ENCODE results near the gene NOL4L. TPM values are rescaled to one million over a fixed set of nuclear protein-coding genes. Genes with fewer than 3 reads are reported as not detected.

Gene NOL4L
- polyA plus RNA-seq, 4 donors = 16.0 to 97.3 (median 24.0) TPM

DNA sequence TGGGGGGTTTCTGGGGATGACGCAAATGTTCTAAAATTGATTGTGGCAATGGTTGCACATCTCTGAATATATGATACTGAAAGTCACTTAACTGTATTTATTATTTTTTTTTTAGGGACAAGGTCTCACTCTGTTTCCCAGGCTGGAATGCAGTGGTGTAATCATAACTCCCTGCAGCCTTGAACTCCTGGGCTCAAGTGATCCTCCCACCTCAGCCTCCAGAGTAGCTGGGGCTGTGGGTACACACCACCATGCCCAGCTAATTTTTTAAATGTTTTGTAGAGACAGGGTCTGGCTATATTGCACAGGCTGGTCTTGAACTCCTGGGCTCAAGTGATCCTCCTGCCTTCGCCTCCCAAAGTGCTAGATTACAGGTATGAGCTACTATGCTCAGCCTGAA, 33.4 kb downstream of the NOL4L start:
- H3K9me3 ChIP-seq (ENCODE audit: control insufficient read depth in 2 of 2, insufficient read depth in 1 of 2, low read depth in 1 of 2, low read length in 1 of 2) = peaks cover 0 to 4% of the 10 kb centered on the region in 2 donors
- H3K4me1 ChIP-seq (ENCODE audit: control insufficient read depth in 3 of 3, insufficient read depth in 2 of 3, low read depth in 1 of 3, low read length in 2 of 3) = no peaks in the 10 kb centered on the region
- DNase-seq = no peak
- FAIRE-seq = no peak
- no peak overlapping the region for H3K27ac ChIP-seq (ENCODE audit: low read depth in 1 of 3, low read length in 2 of 3)
- 88 to 100% (median 95%) methylated on average over 2 of the region's 2 CpGs for WGBS, 3 donors
- no peak overlapping the region for H3K4me3 ChIP-seq (ENCODE audit: low read depth in 1 of 3, low read length in 3 of 3)
- no peaks in the 10 kb centered on the region for H3K27me3 ChIP-seq (ENCODE audit: control insufficient read depth in 3 of 3, insufficient read depth in 3 of 3, low read length in 3 of 3)
- H3K36me3 ChIP-seq (ENCODE audit: control insufficient read depth in 3 of 3, insufficient read depth in 2 of 3, low read depth in 1 of 3, low read length in 3 of 3) = peaks cover 0 to 17% (median 0%) of the 10 kb centered on the region in 3 donors

DNA sequence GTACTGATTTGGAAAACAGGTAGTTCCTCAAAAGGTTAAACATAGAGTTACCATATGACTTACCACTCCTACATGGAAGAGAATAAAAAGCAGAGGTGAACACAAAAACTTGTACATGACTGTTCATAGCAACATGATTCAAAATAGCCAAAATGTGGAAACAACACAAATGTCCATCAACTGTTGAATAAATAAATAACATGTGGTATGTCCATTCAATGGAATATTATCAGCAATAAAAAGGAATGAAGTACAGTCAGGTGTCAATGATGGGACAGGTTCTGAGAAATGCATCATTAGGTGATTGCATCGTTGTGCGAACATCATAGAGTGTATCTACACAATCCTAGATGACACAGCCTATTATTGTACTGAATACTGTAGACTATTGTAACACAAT, 35.3 kb downstream of the NOL4L start:
- H3K27me3 ChIP-seq (ENCODE audit: control insufficient read depth in 3 of 3, insufficient read depth in 3 of 3, low read length in 3 of 3) = no peaks in the 10 kb centered on the region
- 93 to 97% (median 96%) methylated on average over 2 of the region's 2 CpGs for WGBS, 3 donors

DNA sequence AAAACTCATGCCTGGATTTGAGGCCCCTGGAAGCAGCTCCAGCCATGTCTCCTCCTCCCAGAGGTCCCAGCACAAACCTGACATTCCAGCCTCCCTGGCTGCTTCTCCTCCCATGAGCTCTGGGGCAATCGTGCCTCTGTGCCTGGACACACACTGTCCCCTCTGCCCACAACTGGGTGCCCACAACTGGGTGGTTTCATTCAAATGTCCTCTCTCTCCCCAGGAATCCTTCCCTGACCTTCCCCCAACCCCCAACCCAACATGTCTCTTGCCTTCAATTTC, 37.4 kb downstream of the NOL4L start:
- Histone ChIP-seq H3K27ac (ENCODE audit: low read depth in 1 of 3, low read length in 2 of 3) (no peak overlapping the region), H3K9me3 (ENCODE audit: control insufficient read depth in 2 of 2, insufficient read depth in 1 of 2, low read depth in 1 of 2, low read length in 1 of 2) (no peaks in the 10 kb centered on the region), H3K27me3 (ENCODE audit: control insufficient read depth in 3 of 3, insufficient read depth in 3 of 3, low read length in 3 of 3) (no peaks in the 10 kb centered on the region), H3K36me3 (ENCODE audit: control insufficient read depth in 3 of 3, insufficient read depth in 2 of 3, low read depth in 1 of 3, low read length in 3 of 3) (peaks cover 0 to 13% (median 0%) of the 10 kb centered on the region in 3 donors), H3K4me1 (ENCODE audit: control insufficient read depth in 3 of 3, insufficient read depth in 2 of 3, low read depth in 1 of 3, low read length in 2 of 3) (peaks cover 0 to 14% (median 0%) of the 10 kb centered on the region in 3 donors), H3K4me3 (ENCODE audit: low read depth in 1 of 3, low read length in 3 of 3) (no peak overlapping the region)
- FAIRE-seq (no peak), DNase-seq (no peak)
- 60 to 78% (median 65%) methylated on average over 1 of the region's 1 CpG for WGBS, 3 donors

More for the DNA sequence above, 35.3 kb downstream of the NOL4L start:
- no peaks in the 10 kb centered on the region for H3K9me3 ChIP-seq (ENCODE audit: control insufficient read depth in 2 of 2, insufficient read depth in 1 of 2, low read depth in 1 of 2, low read length in 1 of 2)
- peaks cover 0 to 10% (median 0%) of the 10 kb centered on the region in 3 donors for H3K36me3 ChIP-seq (ENCODE audit: control insufficient read depth in 3 of 3, insufficient read depth in 2 of 3, low read depth in 1 of 3, low read length in 3 of 3)
- H3K4me3 ChIP-seq (ENCODE audit: low read depth in 1 of 3, low read length in 3 of 3) = no peak overlapping the region
- no peak for FAIRE-seq
- H3K4me1 ChIP-seq (ENCODE audit: control insufficient read depth in 3 of 3, insufficient read depth in 2 of 3, low read depth in 1 of 3, low read length in 2 of 3) = peaks cover 0 to 9% (median 0%) of the 10 kb centered on the region in 3 donors
- H3K27ac ChIP-seq (ENCODE audit: low read depth in 1 of 3, low read length in 2 of 3) = no peak overlapping the region
- no peak for DNase-seq

DNA sequence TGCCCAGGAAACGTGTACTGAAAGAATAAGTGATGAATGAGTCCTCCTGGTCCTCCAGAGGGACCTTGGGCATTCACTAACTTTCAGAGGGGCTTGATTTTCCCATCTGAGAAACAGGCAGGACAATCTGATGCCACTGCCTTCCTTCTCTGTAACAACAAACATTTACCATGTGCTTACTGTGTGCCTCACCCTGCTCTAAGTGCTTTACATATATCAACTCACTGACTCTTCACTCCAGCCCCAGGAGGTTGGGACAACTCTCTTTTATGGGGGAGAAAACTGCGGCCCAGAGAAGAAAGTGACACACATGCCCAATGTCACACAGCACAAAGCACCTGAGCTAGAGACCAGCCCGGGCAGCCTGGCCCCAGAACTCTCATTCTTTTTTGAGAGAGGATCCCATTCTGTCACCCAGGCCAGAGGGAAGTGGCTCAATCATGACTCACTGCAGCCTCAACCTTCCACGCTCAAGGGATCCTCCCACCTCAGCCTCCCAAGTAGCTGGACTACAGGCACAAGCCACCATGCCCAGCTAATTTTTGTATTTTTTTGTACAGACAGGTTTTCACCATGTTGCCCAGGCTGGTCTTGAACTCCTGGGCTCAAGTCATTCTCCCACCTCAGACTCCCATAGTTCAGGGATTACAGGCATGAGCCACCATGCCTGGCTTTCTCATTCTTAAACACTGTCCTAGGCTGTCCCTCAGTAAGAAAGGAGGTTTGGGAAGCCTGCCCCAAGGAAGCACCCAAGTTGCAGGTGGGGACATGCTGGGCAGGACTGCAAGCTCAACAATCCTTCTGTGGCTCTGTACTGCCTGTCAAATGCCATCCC, 38.0 kb downstream of the NOL4L start:
- FAIRE-seq (no peak), DNase-seq (no peak)
- H3K9me3 ChIP-seq (ENCODE audit: control insufficient read depth in 2 of 2, insufficient read depth in 1 of 2, low read depth in 1 of 2, low read length in 1 of 2) = no peaks in the 10 kb centered on the region
- H3K4me3 ChIP-seq (ENCODE audit: low read depth in 1 of 3, low read length in 3 of 3) = no peak overlapping the region
- no peak overlapping the region for H3K27ac ChIP-seq (ENCODE audit: low read depth in 1 of 3, low read length in 2 of 3)
- peaks cover 0 to 13% (median 0%) of the 10 kb centered on the region in 3 donors for H3K36me3 ChIP-seq (ENCODE audit: control insufficient read depth in 3 of 3, insufficient read depth in 2 of 3, low read depth in 1 of 3, low read length in 3 of 3)
- 68 to 84% (median 75%) methylated on average over 4 of the region's 4 CpGs for WGBS, 3 donors
- H3K27me3 ChIP-seq (ENCODE audit: control insufficient read depth in 3 of 3, insufficient read depth in 3 of 3, low read length in 3 of 3) = no peaks in the 10 kb centered on the region
- H3K4me1 ChIP-seq (ENCODE audit: control insufficient read depth in 3 of 3, insufficient read depth in 2 of 3, low read depth in 1 of 3, low read length in 2 of 3) = peaks cover 0 to 14% (median 0%) of the 10 kb centered on the region in 3 donors

DNA sequence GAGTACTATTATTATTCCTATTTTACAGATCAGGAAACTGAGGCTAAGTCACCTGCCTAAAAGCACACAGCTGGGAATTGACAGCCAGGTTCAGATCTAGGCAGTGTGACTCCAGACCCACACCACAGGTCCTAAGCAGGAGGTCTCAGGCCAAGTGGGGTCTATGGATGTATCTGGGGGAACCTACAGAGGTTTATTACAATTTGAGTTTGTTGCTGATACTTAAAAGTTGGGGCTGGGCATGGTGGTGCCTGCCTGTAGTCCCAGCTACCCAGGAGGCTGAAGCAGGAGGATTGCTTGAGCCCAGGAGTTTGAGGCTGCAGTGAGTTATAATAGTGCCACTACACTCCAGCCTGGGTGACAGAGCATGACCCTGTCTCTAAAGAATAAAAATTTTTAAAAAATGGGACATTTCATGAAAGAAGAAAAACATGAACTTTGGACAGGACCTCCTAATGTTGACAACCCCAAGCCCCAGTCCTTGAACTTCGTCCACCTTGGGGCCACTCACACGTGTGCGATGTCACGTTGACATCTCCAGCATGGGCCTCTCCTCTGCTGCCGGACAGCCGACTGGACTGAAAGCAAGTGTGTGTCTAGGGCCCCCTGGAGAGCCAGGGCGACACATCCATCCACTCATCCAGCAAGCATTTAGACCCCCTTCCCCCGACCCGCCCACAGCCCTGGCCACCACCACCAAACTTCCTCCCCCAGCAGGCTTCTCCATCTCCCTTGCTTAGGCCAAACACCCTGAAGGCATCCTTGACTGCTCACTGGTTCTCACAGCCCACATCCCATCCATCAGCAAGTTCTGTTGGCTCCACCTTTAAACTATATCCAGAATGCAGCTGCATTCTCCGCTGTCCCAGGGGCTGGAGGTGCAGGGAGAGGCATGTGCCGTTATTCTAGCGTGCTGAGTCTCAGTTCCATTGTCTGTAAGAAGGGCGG, 40.0 kb downstream of the NOL4L start:
- H3K4me1 ChIP-seq (ENCODE audit: control insufficient read depth in 3 of 3, insufficient read depth in 2 of 3, low read depth in 1 of 3, low read length in 2 of 3) = peaks cover 0 to 34% (median 0%) of the 10 kb centered on the region in 3 donors
- DNase-seq (no peak), FAIRE-seq (no peak)
- H3K9me3 ChIP-seq (ENCODE audit: control insufficient read depth in 2 of 2, insufficient read depth in 1 of 2, low read depth in 1 of 2, low read length in 1 of 2) = no peaks in the 10 kb centered on the region
- H3K4me3 ChIP-seq (ENCODE audit: low read depth in 1 of 3, low read length in 3 of 3) = no peak overlapping the region
- H3K27me3 ChIP-seq (ENCODE audit: control insufficient read depth in 3 of 3, insufficient read depth in 3 of 3, low read length in 3 of 3) = no peaks in the 10 kb centered on the region
- H3K27ac ChIP-seq (ENCODE audit: low read depth in 1 of 3, low read length in 2 of 3) = no peak overlapping the region
- peaks cover 0 to 13% (median 0%) of the 10 kb centered on the region in 3 donors for H3K36me3 ChIP-seq (ENCODE audit: control insufficient read depth in 3 of 3, insufficient read depth in 2 of 3, low read depth in 1 of 3, low read length in 3 of 3)
- WGBS, 3 donors = 68 to 83% (median 81%) methylated on average over 12 to 13 of the region's 13 CpGs

DNA sequence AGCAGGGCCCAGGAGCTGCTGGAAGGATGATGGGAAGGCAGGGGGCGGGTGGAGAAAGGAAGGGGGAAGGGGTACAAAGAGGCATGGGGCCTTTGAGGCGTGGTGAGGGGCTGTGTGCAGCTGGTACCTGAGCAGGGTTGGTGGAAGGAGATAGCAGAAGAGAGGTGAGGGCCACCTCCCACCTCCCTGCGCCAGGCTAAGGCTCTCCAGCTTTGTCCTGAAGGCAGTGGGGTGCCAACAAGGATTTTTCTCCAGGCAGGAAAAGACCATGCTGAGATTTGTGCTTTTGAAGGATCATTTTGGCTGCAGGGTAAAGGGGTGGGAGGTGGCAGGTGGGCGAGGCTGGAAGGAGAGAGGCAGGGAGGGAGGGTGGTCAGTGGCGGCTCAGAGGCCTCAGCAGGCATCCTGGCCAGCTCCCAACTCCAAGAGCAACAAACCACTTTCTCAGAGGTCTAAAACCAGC, 40.8 kb downstream of the NOL4L start:
- H3K4me1 ChIP-seq (ENCODE audit: control insufficient read depth in 3 of 3, insufficient read depth in 2 of 3, low read depth in 1 of 3, low read length in 2 of 3) = peaks cover 0 to 42% (median 2%) of the 10 kb centered on the region in 3 donors
- H3K9me3 ChIP-seq (ENCODE audit: control insufficient read depth in 2 of 2, insufficient read depth in 1 of 2, low read depth in 1 of 2, low read length in 1 of 2) = no peaks in the 10 kb centered on the region
- H3K27me3 ChIP-seq (ENCODE audit: control insufficient read depth in 3 of 3, insufficient read depth in 3 of 3, low read length in 3 of 3) = no peaks in the 10 kb centered on the region
- peaks cover 0 to 14% (median 0%) of the 10 kb centered on the region in 3 donors for H3K36me3 ChIP-seq (ENCODE audit: control insufficient read depth in 3 of 3, insufficient read depth in 2 of 3, low read depth in 1 of 3, low read length in 3 of 3)
- DNase-seq (no peak), FAIRE-seq (no peak)
- 79 to 83% (median 81%) methylated on average over 5 of the region's 5 CpGs for WGBS, 3 donors
- no peak overlapping the region for H3K27ac ChIP-seq (ENCODE audit: low read depth in 1 of 3, low read length in 2 of 3)
- H3K4me3 ChIP-seq (ENCODE audit: low read depth in 1 of 3, low read length in 3 of 3) = no peak overlapping the region

DNA sequence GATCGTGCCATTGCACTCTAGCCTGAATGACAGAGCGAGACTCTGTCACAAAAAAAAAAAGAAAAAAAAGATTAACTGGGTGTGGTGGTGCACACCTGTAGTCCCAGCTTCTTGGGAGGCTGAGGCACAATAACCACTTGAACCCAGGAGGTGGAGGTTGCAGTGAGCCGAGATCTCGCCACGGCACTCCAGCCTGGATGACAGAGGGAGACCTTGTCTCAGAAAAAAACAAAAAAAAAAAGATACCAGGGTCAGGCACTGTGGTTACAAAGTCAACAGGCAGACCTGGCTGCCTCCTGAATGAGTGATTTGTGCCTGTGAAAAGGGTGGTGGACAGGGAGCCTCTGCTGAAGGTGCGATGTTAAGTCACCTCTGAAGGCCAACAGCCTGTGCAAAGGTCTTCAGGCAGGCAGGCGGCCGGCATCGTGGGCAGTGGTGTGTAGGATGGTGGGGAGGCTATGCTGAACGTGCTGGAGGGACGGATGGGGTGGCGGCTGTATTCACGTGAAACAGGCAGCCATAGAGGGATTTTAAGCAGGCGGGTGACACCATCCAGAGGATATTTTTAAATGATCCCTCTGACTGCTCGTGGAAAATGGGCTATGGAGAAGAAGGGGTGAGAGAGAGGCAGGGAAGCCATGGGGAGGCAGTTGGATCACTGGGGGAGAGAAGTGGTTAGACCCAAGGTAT, 41.4 kb downstream of the NOL4L start:
- Histone ChIP-seq H3K27me3 (ENCODE audit: control insufficient read depth in 3 of 3, insufficient read depth in 3 of 3, low read length in 3 of 3) (no peaks in the 10 kb centered on the region), H3K9me3 (ENCODE audit: control insufficient read depth in 2 of 2, insufficient read depth in 1 of 2, low read depth in 1 of 2, low read length in 1 of 2) (no peaks in the 10 kb centered on the region), H3K27ac (ENCODE audit: low read depth in 1 of 3, low read length in 2 of 3) (no peak overlapping the region), H3K36me3 (ENCODE audit: control insufficient read depth in 3 of 3, insufficient read depth in 2 of 3, low read depth in 1 of 3, low read length in 3 of 3) (peaks cover 0 to 16% (median 0%) of the 10 kb centered on the region in 3 donors), H3K4me1 (ENCODE audit: control insufficient read depth in 3 of 3, insufficient read depth in 2 of 3, low read depth in 1 of 3, low read length in 2 of 3) (peaks cover 2 to 48% (median 3%) of the 10 kb centered on the region in 3 donors), H3K4me3 (ENCODE audit: low read depth in 1 of 3, low read length in 3 of 3) (no peak overlapping the region)
- WGBS, 3 donors = 88 to 94% (median 93%) methylated on average over 15 of the region's 15 CpGs
- FAIRE-seq = no peak
- no peak for DNase-seq

DNA sequence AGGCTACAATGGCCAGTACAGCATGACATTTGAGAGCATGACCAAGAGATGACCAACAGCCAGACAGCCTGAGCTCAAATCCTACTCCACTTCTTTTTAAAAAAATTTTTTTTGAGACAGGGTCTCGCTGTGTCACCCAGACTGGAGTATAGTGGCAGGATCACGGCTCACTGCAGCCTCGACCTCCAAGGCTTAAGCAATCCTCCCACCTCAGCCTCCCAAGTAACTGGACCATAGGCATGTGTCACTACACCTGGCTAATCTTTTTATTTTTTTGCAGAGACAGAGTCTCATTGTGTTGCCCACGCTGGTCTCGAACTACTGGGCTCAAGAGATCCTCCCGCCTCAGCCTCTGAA, 42.9 kb downstream of the NOL4L start:
- Histone ChIP-seq H3K27ac (ENCODE audit: low read depth in 1 of 3, low read length in 2 of 3) (peak overlapping the region in 1 of 3 donors; percentile 86), H3K36me3 (ENCODE audit: control insufficient read depth in 3 of 3, insufficient read depth in 2 of 3, low read depth in 1 of 3, low read length in 3 of 3) (peaks cover 0 to 12% (median 0%) of the 10 kb centered on the region in 3 donors)
- WGBS, 3 donors = 82 to 94% (median 90%) methylated on average over 6 of the region's 6 CpGs

More for the DNA sequence above, 42.9 kb downstream of the NOL4L start:
- peaks cover 4 to 63% (median 10%) of the 10 kb centered on the region in 3 donors for H3K4me1 ChIP-seq (ENCODE audit: control insufficient read depth in 3 of 3, insufficient read depth in 2 of 3, low read depth in 1 of 3, low read length in 2 of 3)
- no peak overlapping the region for H3K4me3 ChIP-seq (ENCODE audit: low read depth in 1 of 3, low read length in 3 of 3)
- DNase-seq (no peak), FAIRE-seq (no peak)
- no peaks in the 10 kb centered on the region for H3K27me3 ChIP-seq (ENCODE audit: control insufficient read depth in 3 of 3, insufficient read depth in 3 of 3, low read length in 3 of 3)
- no peaks in the 10 kb centered on the region for H3K9me3 ChIP-seq (ENCODE audit: control insufficient read depth in 2 of 2, insufficient read depth in 1 of 2, low read depth in 1 of 2, low read length in 1 of 2)
